ENCODE results near the gene CFAP126. TPM values are rescaled to one million over a fixed set of nuclear protein-coding genes. Genes with fewer than 3 reads are reported as not detected.
"Not testable (repeated sequence)": the region's sequence is repeated elsewhere in the genome, so short reads cannot be mapped to it uniquely, and the experiment has no call there.

CFAP126 gene
- total and polyA plus RNA-seq, 2 of the 8 experiments (the other 6 are each of a cell fraction or from before 2014, with no cell fraction given): not detected

GRCh38 chr1:161389158-161389557 is 21.5 kb upstream of the CFAP126 start:
- H3K79me2 ChIP-seq (ENCODE audit: control insufficient read depth in 1 of 2, insufficient read depth in 2 of 2, low read length in 2 of 2); H4K91ac ChIP-seq (replicated peaks; ENCODE audit: insufficient read length, low read length); H2BK12ac ChIP-seq (ENCODE audit: low read depth, low read length); H4K5ac ChIP-seq (ENCODE audit: insufficient read length, low read depth, low read length); H3K27ac ChIP-seq (ENCODE audit: low read depth, low read length); H3K56ac ChIP-seq (replicated peaks; ENCODE audit: insufficient read length, low read depth, low read length); DNase-seq (ENCODE audit: low read depth in 1 of 2, low spot score in 2 of 2); H2BK15ac ChIP-seq (ENCODE audit: low read length); H2AK5ac ChIP-seq (ENCODE audit: low read depth, low read length); H3K18ac ChIP-seq (ENCODE audit: extremely low read depth, low read length); H2AFZ ChIP-seq (ENCODE audit: low read length); H4K8ac ChIP-seq (ENCODE audit: extremely low read depth, insufficient read depth, low read length); H3K9me3 ChIP-seq (ENCODE audit: insufficient read depth in 2 of 2, low read depth in 1 of 2, low read length in 1 of 2); H3K9ac ChIP-seq (replicated peaks in 1 of 4; ENCODE audit: extremely low read depth in 1 of 4, low read depth in 3 of 4, low read length in 3 of 4); H2BK120ac ChIP-seq (replicated peaks; ENCODE audit: low read depth, low read length); H3K27me3 ChIP-seq (replicated peaks in 1 of 4; ENCODE audit: control insufficient read depth in 3 of 4, extremely low read depth in 1 of 4, insufficient read depth in 3 of 4, low read length in 3 of 4); H4K20me1 ChIP-seq (replicated peaks in 1 of 2; ENCODE audit: control insufficient read depth in 1 of 2, insufficient read depth in 2 of 2, low read length in 2 of 2); H3K14ac ChIP-seq (ENCODE audit: insufficient read length); H3K23me2 ChIP-seq (ENCODE audit: low read depth, low read length); H3K36me3 ChIP-seq (ENCODE audit: control insufficient read depth in 2 of 4, insufficient read depth in 4 of 4, low read length in 3 of 4); FAIRE-seq; H3K4ac ChIP-seq (replicated peaks; ENCODE audit: insufficient read length, low read depth, low read length); H3K23ac ChIP-seq (ENCODE audit: insufficient read length); H2BK5ac ChIP-seq (ENCODE audit: low read depth, low read length); H3K4me1 ChIP-seq (replicated peaks in 1 of 4; ENCODE audit: control insufficient read depth in 3 of 4, insufficient read depth in 4 of 4, low read length in 3 of 4); H3K79me1 ChIP-seq (ENCODE audit: low read depth, low read length); H2BK20ac ChIP-seq (ENCODE audit: low read length): not testable (repeated sequence)
- Histone ChIP-seq H3K4me3 (ENCODE audit: extremely low read depth in 1 of 4, insufficient read depth in 2 of 4, low read depth in 3 of 4, low read length in 4 of 4) (peak overlapping the region; percentile 79 to 100 (median 94); a peak in 5 of 8 replicates), H3K4me2 (ENCODE audit: insufficient read depth in 1 of 2, low read depth in 2 of 2, low read length in 2 of 2) (peak overlapping the region; percentile 100; a peak in 3 of 4 replicates)
- CTCF ChIA-PET (ENCODE audit: partially characterized antibody): interaction anchor here (0.7 to 2.1 kb wide), 13 partner anchors 11 to 319 kb away, joined by 3 to 9 read pairs (median 3); partner anchors contain the start of genes ARHGAP30 and TOMM40L
- 76% methylated on average over 16 of the region's 16 CpGs; no CpG with 5 or more reads in 1 of the 2 experiments for WGBS, 2 experiments (ENCODE audit: extremely low coverage in 1 of 2, insufficient coverage in 1 of 2, insufficient read length in 1 of 2, insufficient replicate concordance in 2 of 2, low coverage in 1 of 2, low lambda C conversion rate in 2 of 2, missing lambda C conversion rate in 1 of 2)
- POLR2A ChIA-PET (ENCODE audit: partially characterized antibody): interaction anchor here (1.3 to 2.3 kb wide), 2 partner anchors 9 to 187 kb away, joined by 4 to 6 read pairs; partner anchors contain the start of gene NDUFS2

All from H1 (cell line).